ENCODE data around the gene CA7.

The CA7 gene

GRCh38 chr16:66832190-66832589, 12.0 kb upstream of the CA7 start:
- Histone ChIP-seq H3K9ac (ENCODE audit: low read depth, low read length) (no peak overlapping the region), H3K9me3 (ENCODE audit: insufficient read depth, low read depth, low read length) (no peaks in the 10 kb centered on the region), H3K27ac (ENCODE audit: low read length) (no peak overlapping the region), H3K4me1 (ENCODE audit: insufficient read depth, low read length) (0 out of 2 replicates have a peak, but pooled peaks cover 5% of the 10 kb centered on the region), H3K4me3 (ENCODE audit: low read length) (no peak overlapping the region), H3K36me3 (ENCODE audit: insufficient read depth, low read depth, low read length) (peaks cover 14% of the 10 kb centered on the region), H3K27me3 (ENCODE audit: insufficient read depth, low read length) (0 out of 2 replicates have a peak, but pooled peaks cover 12% of the 10 kb centered on the region)

GRCh38 chr16:66832661-66833305, 11.4 kb upstream of the CA7 start:
- Histone ChIP-seq H3K9ac (ENCODE audit: low read depth, low read length) (no peak overlapping the region), H3K27me3 (ENCODE audit: insufficient read depth, low read length) (0 out of 2 replicates have a peak, but pooled peaks cover 12% of the 10 kb centered on the region), H3K9me3 (ENCODE audit: insufficient read depth, low read depth, low read length) (no peaks in the 10 kb centered on the region), H3K27ac (ENCODE audit: low read length) (no peak overlapping the region), H3K4me3 (ENCODE audit: low read length) (no peak overlapping the region), H3K4me1 (ENCODE audit: insufficient read depth, low read length) (0 out of 2 replicates have a peak, but pooled peaks cover 5% of the 10 kb centered on the region), H3K36me3 (ENCODE audit: insufficient read depth, low read depth, low read length) (peaks cover 10% of the 10 kb centered on the region)

DNA sequence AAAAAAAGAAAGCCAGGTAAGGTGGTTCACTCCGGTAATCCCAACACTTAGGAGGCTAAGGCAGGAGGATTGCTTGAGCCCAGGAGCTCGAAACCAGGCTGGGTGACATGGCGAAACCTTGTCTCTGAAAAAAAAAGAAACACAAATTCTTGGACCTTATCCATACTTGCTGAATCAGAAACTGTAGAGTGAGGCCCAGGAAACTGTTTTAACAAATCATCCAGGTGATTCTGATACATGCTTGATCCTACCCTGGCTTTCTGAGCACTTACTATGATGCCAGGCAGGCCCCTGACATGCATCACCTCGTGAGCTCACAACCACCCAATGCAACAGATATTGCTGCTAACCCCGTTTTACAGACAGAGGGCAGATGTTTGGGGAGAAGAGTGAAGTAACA, 9.5 kb upstream of the CA7 start:
- no peak overlapping the region for H3K27ac ChIP-seq (ENCODE audit: low read length)
- no peaks in the 10 kb centered on the region for H3K36me3 ChIP-seq (ENCODE audit: insufficient read depth, low read depth, low read length)
- H3K4me1 ChIP-seq (ENCODE audit: insufficient read depth, low read length), result 0 out of 2 replicates have a peak, but pooled peaks cover under 1% of the 10 kb centered on the region
- no peaks in the 10 kb centered on the region for H3K9me3 ChIP-seq (ENCODE audit: insufficient read depth, low read depth, low read length)
- no peak overlapping the region for H3K4me3 ChIP-seq (ENCODE audit: low read length)
- H3K9ac ChIP-seq (ENCODE audit: low read depth, low read length), result no peak overlapping the region
- H3K27me3 ChIP-seq (ENCODE audit: insufficient read depth, low read length), result 0 out of 2 replicates have a peak, but pooled peaks cover 18% of the 10 kb centered on the region

DNA sequence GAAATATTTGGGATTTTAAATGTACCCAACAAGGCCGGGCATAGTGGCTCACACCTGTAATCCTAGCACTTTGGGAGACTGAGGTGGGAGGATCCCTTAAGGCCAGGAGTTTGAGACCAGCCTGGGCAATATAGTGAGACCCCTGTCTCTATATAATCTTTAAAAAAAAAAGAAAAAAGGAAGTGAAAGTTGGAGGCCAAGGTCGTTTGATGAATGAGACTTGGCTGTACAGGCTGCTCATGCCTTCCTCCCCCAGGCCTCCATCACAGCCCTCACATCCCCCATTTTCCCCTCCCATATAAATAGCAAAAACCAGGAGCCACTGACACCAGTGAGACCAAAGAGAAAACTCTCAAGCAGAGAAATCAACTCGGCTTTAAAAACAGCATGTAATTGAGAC, 3.3 kb upstream of the CA7 start:
- Histone ChIP-seq H3K9me3 (ENCODE audit: insufficient read depth, low read depth, low read length) (no peaks in the 10 kb centered on the region), H3K4me3 (ENCODE audit: low read length) (no peak overlapping the region), H3K4me1 (ENCODE audit: insufficient read depth, low read length) (no peaks in the 10 kb centered on the region; the same call in 1 of the 2 replicates), H3K27me3 (ENCODE audit: insufficient read depth, low read length) (peaks cover 58% of the 10 kb centered on the region), H3K9ac (ENCODE audit: low read depth, low read length) (no peak overlapping the region), H3K36me3 (ENCODE audit: insufficient read depth, low read depth, low read length) (no peaks in the 10 kb centered on the region), H3K27ac (ENCODE audit: low read length) (no peak overlapping the region)

DNA sequence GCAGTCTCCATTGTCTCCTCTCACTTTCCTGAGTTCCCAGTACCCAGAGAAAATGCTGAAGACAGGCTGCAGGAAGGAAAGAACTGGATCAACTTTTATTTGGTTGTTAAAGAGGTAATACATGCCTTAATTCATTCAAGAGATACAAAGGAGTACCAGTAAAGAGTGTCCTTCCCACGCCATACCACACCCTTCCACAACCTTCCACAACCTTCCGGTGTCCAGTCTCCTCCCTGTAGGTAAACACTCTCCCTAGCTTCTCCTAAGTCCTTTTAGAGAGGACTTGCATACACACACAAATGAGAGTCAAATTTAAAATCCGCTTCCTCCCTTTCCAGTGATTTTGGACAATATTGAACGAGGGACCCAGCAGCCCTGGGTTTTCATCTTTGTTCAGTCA, 2.8 kb upstream of the CA7 start:
- no peak overlapping the region for H3K9ac ChIP-seq (ENCODE audit: low read depth, low read length)
- H3K27me3 ChIP-seq (ENCODE audit: insufficient read depth, low read length), result peaks cover 63% of the 10 kb centered on the region
- no peaks in the 10 kb centered on the region for H3K9me3 ChIP-seq (ENCODE audit: insufficient read depth, low read depth, low read length)
- no peaks in the 10 kb centered on the region for H3K36me3 ChIP-seq (ENCODE audit: insufficient read depth, low read depth, low read length)
- H3K4me3 ChIP-seq (ENCODE audit: low read length), result no peak overlapping the region
- H3K27ac ChIP-seq (ENCODE audit: low read length), result no peak overlapping the region
- no peaks in the 10 kb centered on the region; the same call in 1 of the 2 replicates for H3K4me1 ChIP-seq (ENCODE audit: insufficient read depth, low read length)

DNA sequence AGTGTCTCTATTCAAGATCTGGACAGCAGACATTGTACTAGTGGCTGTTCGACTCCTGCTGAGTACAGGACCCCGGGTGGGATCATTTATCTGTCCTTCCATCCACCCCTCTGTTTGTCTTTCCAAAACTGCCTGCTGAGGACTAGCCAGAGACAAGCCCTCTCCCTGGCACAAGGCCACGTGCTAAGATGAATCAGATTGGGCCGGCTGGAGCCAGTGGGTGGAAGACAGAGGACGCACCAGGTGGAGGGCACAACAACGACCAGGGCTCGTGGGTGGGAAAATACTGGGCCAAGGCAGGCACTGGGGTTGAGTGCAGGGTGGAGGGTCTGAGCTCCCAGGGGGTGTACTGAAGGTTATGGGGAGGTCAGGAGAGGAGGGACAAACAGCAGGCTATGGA, 1.4 kb upstream of the CA7 start:
- H3K4me1 ChIP-seq (ENCODE audit: insufficient read depth, low read length), result no peaks in the 10 kb centered on the region; the same call in 1 of the 2 replicates
- H3K9me3 ChIP-seq (ENCODE audit: insufficient read depth, low read depth, low read length), result no peaks in the 10 kb centered on the region
- H3K27ac ChIP-seq (ENCODE audit: low read length), result no peak overlapping the region
- no peaks in the 10 kb centered on the region for H3K36me3 ChIP-seq (ENCODE audit: insufficient read depth, low read depth, low read length)
- H3K9ac ChIP-seq (ENCODE audit: low read depth, low read length), result no peak overlapping the region
- H3K27me3 ChIP-seq (ENCODE audit: insufficient read depth, low read length), result peaks cover 77% of the 10 kb centered on the region
- no peak overlapping the region for H3K4me3 ChIP-seq (ENCODE audit: low read length)

DNA sequence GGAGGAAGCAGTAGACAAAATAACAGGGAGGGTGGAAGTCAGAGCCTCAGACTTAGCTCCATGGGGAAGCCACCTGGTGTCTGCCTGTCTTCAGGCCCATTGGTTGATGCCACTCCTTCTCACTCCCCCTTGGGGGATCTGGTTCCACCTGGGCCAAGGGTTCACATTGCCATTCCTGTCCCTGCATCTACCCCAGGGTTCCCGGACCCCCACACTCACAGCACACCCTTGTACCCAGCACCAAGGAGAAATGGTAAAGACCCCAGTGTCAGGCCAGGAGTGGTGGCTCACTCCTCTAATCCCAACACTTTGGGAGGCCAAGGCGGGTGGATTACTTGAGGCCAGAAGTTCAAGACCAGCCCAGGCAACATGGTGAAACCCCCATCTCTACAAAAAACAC, 1.0 kb upstream of the CA7 start:
- peaks cover 81% of the 10 kb centered on the region for H3K27me3 ChIP-seq (ENCODE audit: insufficient read depth, low read length)
- no peak overlapping the region for H3K27ac ChIP-seq (ENCODE audit: low read length)
- H3K9ac ChIP-seq (ENCODE audit: low read depth, low read length), result no peak overlapping the region
- no peaks in the 10 kb centered on the region; the same call in 1 of the 2 replicates for H3K4me1 ChIP-seq (ENCODE audit: insufficient read depth, low read length)
- no peak overlapping the region for H3K4me3 ChIP-seq (ENCODE audit: low read length)
- no peaks in the 10 kb centered on the region for H3K9me3 ChIP-seq (ENCODE audit: insufficient read depth, low read depth, low read length)
- no peaks in the 10 kb centered on the region for H3K36me3 ChIP-seq (ENCODE audit: insufficient read depth, low read depth, low read length)

- H3K27ac ChIP-seq (ENCODE audit: low read length), result no peak overlapping the region
- H3K9me3 ChIP-seq (ENCODE audit: insufficient read depth, low read depth, low read length), result no peaks in the 10 kb centered on the region
- H3K36me3 ChIP-seq (ENCODE audit: insufficient read depth, low read depth, low read length), result no peaks in the 10 kb centered on the region
- no peaks in the 10 kb centered on the region; the same call in 1 of the 2 replicates for H3K4me1 ChIP-seq (ENCODE audit: insufficient read depth, low read length)
- no peak overlapping the region for H3K9ac ChIP-seq (ENCODE audit: low read depth, low read length)
- H3K4me3 ChIP-seq (ENCODE audit: low read length), result peak overlapping the region; percentile 74
- peaks cover 87% of the 10 kb centered on the region for H3K27me3 ChIP-seq (ENCODE audit: insufficient read depth, low read length)
Measured at GRCh38 chr16:66844009-66844341, 239 bp upstream of the CA7 start.

- no peaks in the 10 kb centered on the region for H3K36me3 ChIP-seq (ENCODE audit: insufficient read depth, low read depth, low read length)
- peak overlapping the region; percentile 74 for H3K4me3 ChIP-seq (ENCODE audit: low read length)
- H3K4me1 ChIP-seq (ENCODE audit: insufficient read depth, low read length), result no peaks in the 10 kb centered on the region; the same call in 1 of the 2 replicates
- no peaks in the 10 kb centered on the region for H3K9me3 ChIP-seq (ENCODE audit: insufficient read depth, low read depth, low read length)
- no peak overlapping the region for H3K27ac ChIP-seq (ENCODE audit: low read length)
- H3K9ac ChIP-seq (ENCODE audit: low read depth, low read length), result no peak overlapping the region
- H3K27me3 ChIP-seq (ENCODE audit: insufficient read depth, low read length), result peaks cover 85% of the 10 kb centered on the region
Measured at GRCh38 chr16:66845080-66845410, 831 bp downstream of the CA7 start.

DNA sequence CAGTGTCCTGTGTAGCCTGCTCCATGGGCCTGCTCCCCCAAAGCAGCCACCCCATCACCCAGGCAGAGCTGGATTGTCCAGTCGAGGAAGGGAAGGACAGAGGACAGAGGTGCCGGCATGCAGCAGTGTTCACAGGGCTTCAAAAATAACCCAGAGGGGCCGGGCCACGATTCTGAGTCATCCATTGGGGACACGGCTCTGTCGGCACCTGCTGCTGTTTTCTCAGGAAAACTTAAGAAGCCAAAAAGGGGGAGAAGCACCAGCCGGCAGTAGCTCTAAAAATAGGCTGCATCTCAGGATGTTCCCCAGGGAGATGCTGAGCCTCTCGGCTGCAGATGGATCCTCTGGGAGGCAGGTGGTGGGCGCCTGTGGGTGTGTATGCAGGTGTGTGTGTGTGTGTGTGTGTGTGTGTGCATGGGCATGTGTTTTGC, 1.6 kb downstream of the CA7 start:
- no peak overlapping the region for H3K27ac ChIP-seq (ENCODE audit: low read length)
- peaks cover 85% of the 10 kb centered on the region for H3K27me3 ChIP-seq (ENCODE audit: insufficient read depth, low read length)
- H3K9ac ChIP-seq (ENCODE audit: low read depth, low read length), result no peak overlapping the region
- H3K9me3 ChIP-seq (ENCODE audit: insufficient read depth, low read depth, low read length), result no peaks in the 10 kb centered on the region
- H3K36me3 ChIP-seq (ENCODE audit: insufficient read depth, low read depth, low read length), result no peaks in the 10 kb centered on the region
- no peaks in the 10 kb centered on the region; the same call in 1 of the 2 replicates for H3K4me1 ChIP-seq (ENCODE audit: insufficient read depth, low read length)
- no peak overlapping the region for H3K4me3 ChIP-seq (ENCODE audit: low read length)

- Histone ChIP-seq H3K9me3 (ENCODE audit: insufficient read depth, low read depth, low read length) (no peaks in the 10 kb centered on the region), H3K4me1 (ENCODE audit: insufficient read depth, low read length) (no peaks in the 10 kb centered on the region; the same call in 1 of the 2 replicates), H3K27me3 (ENCODE audit: insufficient read depth, low read length) (peaks cover 81% of the 10 kb centered on the region)
Measured at GRCh38 chr16:66846266-66846665, 2.1 kb downstream of the CA7 start.

DNA sequence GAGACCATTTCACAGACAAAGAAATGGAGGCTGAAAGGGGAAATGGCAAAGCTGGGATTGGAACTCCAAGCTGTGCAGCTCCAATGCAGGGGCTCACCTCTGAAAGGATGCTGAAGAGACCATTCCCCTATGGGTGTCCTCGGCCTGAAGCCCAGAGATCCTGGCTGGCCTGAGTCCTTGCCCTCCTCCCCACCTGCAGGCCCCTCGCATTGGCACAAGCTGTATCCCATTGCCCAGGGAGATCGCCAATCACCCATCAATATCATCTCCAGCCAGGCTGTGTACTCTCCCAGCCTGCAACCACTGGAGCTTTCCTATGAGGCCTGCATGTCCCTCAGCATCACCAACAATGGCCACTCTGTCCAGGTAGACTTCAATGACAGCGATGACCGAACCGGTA, 2.6 kb downstream of the CA7 start:
- Histone ChIP-seq H3K27me3 (ENCODE audit: insufficient read depth, low read length) (peaks cover 76% of the 10 kb centered on the region), H3K9me3 (ENCODE audit: insufficient read depth, low read depth, low read length) (no peaks in the 10 kb centered on the region)

More at GRCh38 chr16:66846266-66846665, 2.1 kb downstream of the CA7 start:
- Histone ChIP-seq H3K9ac (ENCODE audit: low read depth, low read length) (no peak overlapping the region), H3K36me3 (ENCODE audit: insufficient read depth, low read depth, low read length) (no peaks in the 10 kb centered on the region), H3K27ac (ENCODE audit: low read length) (no peak overlapping the region), H3K4me3 (ENCODE audit: low read length) (no peak overlapping the region)

More for the DNA sequence above, 2.6 kb downstream of the CA7 start:
- H3K9ac ChIP-seq (ENCODE audit: low read depth, low read length), result no peak overlapping the region
- H3K4me1 ChIP-seq (ENCODE audit: insufficient read depth, low read length), result no peaks in the 10 kb centered on the region; the same call in 1 of the 2 replicates
- H3K4me3 ChIP-seq (ENCODE audit: low read length), result no peak overlapping the region
- H3K27ac ChIP-seq (ENCODE audit: low read length), result no peak overlapping the region
- no peaks in the 10 kb centered on the region for H3K36me3 ChIP-seq (ENCODE audit: insufficient read depth, low read depth, low read length)

All from iPS-20b (cell line).